SK-N-SH (cell line): ENCODE data around the gene LRRC49. TPM values are rescaled to one million over a fixed set of nuclear protein-coding genes. Genes with fewer than 3 reads are reported as not detected.
A peak's percentile ranks its signal among the peaks of the same experiment; 100 is the strongest.

Experiments used
- CTCF ChIA-PET: fragments of 300-600, 350-600 bp; formaldehyde crosslinking; extraction: SDS; loops from one replicate; lab custom pipeline; 2021; lab: Yijun Ruan, JAX
- POLR2A ChIA-PET: fragments of 350-600 bp; sonication (Branson Sonifier 250); formaldehyde crosslinking; extraction: SDS; loops from one replicate; lab custom pipeline; 2020; ENCODE audit warnings: antibody characterized with exemption, inconsistent platforms; lab: Yijun Ruan, JAX
- DNase-seq: peaks from one replicate; pipeline ENCODE4 v3.0.0; 2012
- H2AFZ ChIP-seq: fragments of 200-600 bp; sonication (generic); 2 replicates; pipeline ENCODE4 v1.8.1; 2016; ENCODE audit warnings: antibody characterized with exemption, mild to moderate bottlenecking, low read depth
- H3F3A ChIP-seq: fragments of 200-600 bp; sonication (generic); replicated peaks from 2 replicates; pipeline ENCODE3; 2016; ENCODE audit warnings: antibody characterized with exemption, mild to moderate bottlenecking; ENCODE audit not compliant: insufficient read depth
- H3K27ac ChIP-seq, 2 experiments: fragments of 200-500 bp in 1 of 2; fragments of 200-600 bp in 1 of 2; sonication (Bioruptor generic) in 1 of 2; sonication (generic), shearing (Covaris generic) in 1 of 2; 2 replicates each; pipeline versions ENCODE4 v1.5.1 to v1.6.1; 2014 to 2016; ENCODE audit warnings: low read depth in 2 of 2, inconsistent platforms in 1 of 2, low read length in 1 of 2, mild to moderate bottlenecking in 1 of 2, mixed read lengths in 1 of 2
- H3K27me3 ChIP-seq: fragments of 200-600 bp; sonication (generic), shearing (Covaris generic); 2 replicates; pipeline ENCODE4 v1.6.1; 2016; ENCODE audit warnings: mixed run types; ENCODE audit not compliant: insufficient read depth
- H3K36me3 ChIP-seq, 2 experiments: fragments of 200-500 bp in 1 of 2; fragments of 200-600 bp in 1 of 2; sonication (Bioruptor generic) in 1 of 2; sonication (generic) in 1 of 2; replicated peaks in 1 of 2; 2 replicates each; pipeline versions ENCODE3 to v1.5.1; 2014 to 2016; ENCODE audit warnings: low read length in 1 of 2, mild to moderate bottlenecking in 1 of 2; ENCODE audit not compliant: insufficient read depth in 2 of 2, control insufficient read depth in 1 of 2
- H3K4me1 ChIP-seq, 2 experiments: fragments of 200-500 bp in 1 of 2; fragments of 200-600 bp in 1 of 2; sonication (Bioruptor generic) in 1 of 2; sonication (generic), shearing (Covaris generic) in 1 of 2; 2 replicates each; pipeline versions ENCODE4 v1.5.1 to v1.6.1; 2014 to 2016; ENCODE audit warnings: low read depth in 1 of 2, low read length in 1 of 2, mixed run types in 1 of 2; ENCODE audit not compliant: insufficient read depth in 2 of 2, control insufficient read depth in 1 of 2
- H3K4me2 ChIP-seq: fragments of 200-600 bp; sonication (generic), shearing (Covaris generic); 2 replicates; pipeline ENCODE4 v1.6.1; 2017; ENCODE audit warnings: mixed run types
- H3K4me3 ChIP-seq, 2 experiments: fragments of 200-500 bp in 1 of 2; fragments of 200-600 bp in 1 of 2; sonication (Bioruptor generic) in 1 of 2; sonication (generic), shearing (Covaris generic) in 1 of 2; 2 replicates each; pipeline versions ENCODE4 v1.5.1 to v1.8.1; 2014 to 2016; ENCODE audit warnings: low read depth in 2 of 2, inconsistent platforms in 1 of 2, low read length in 1 of 2, mild to moderate bottlenecking in 1 of 2, mixed read lengths in 1 of 2, moderate library complexity in 1 of 2
- H3K79me2 ChIP-seq: fragments of 200-600 bp; sonication (generic); 2 replicates; pipeline ENCODE4 v1.8.1; 2017; ENCODE audit warnings: mild to moderate bottlenecking; ENCODE audit not compliant: insufficient read depth
- H3K9ac ChIP-seq: fragments of 200-600 bp; sonication (generic); 2 replicates; pipeline ENCODE4 v1.6.1; 2017; ENCODE audit warnings: mixed run types
- H3K9me2 ChIP-seq: fragments of 200-600 bp; sonication (generic); 2 replicates; pipeline ENCODE4 v1.6.1; 2017; ENCODE audit warnings: mixed run types
- H3K9me3 ChIP-seq: fragments of 200-600 bp; sonication (generic); 2 replicates; pipeline ENCODE4 v1.6.1; 2017; ENCODE audit warnings: mixed run types, mild to moderate bottlenecking, moderate library complexity
- H4K20me1 ChIP-seq: fragments of 200-600 bp; sonication (generic); 2 replicates; pipeline ENCODE4 v1.6.1; 2017; ENCODE audit warnings: mild to moderate bottlenecking, mixed run types; ENCODE audit not compliant: insufficient read depth
- CHD2 ChIP-seq: fragments of 150-350 bp; IDR thresholded peaks from 2 replicates; pipeline ENCODE4 v1.6.1; 2018; ENCODE audit warnings: low read length; ENCODE audit not compliant: partially characterized antibody
- ELF1 ChIP-seq: IDR thresholded peaks from 2 replicates; pipeline ENCODE4 v1.4.0; 2012
- EZH2phosphoT487 ChIP-seq: fragments of 200-600 bp; sonication (generic); IDR thresholded peaks from 2 replicates; pipeline ENCODE4 v1.6.1; 2017; ENCODE audit warnings: low read depth, mixed run types, mild to moderate bottlenecking, antibody characterized with exemption, moderate library complexity, borderline replicate concordance
- FOXJ3 ChIP-seq: sonication (generic); formaldehyde crosslinking; IDR thresholded peaks from 2 replicates; pipeline ENCODE4 v1.5.1; 2020; ENCODE audit warnings: mild to moderate bottlenecking, missing genetic modification reagents
- FOXM1 ChIP-seq: IDR thresholded peaks from 2 replicates; pipeline ENCODE4 v1.4.0; 2012; ENCODE audit warnings: low read depth, mild to moderate bottlenecking
- GABPA ChIP-seq: IDR thresholded peaks from 2 replicates; pipeline ENCODE4 v1.4.0; 2012; ENCODE audit warnings: low read depth, mild to moderate bottlenecking
- GATA2 ChIP-seq: sonication (generic); formaldehyde crosslinking; IDR thresholded peaks from 2 replicates; pipeline ENCODE4 v1.5.0; 2020; ENCODE audit warnings: mild to moderate bottlenecking, missing genetic modification reagents
- MEF2A ChIP-seq: IDR thresholded peaks from 2 replicates; pipeline ENCODE4 v1.4.0; 2012; ENCODE audit warnings: low read depth, borderline replicate concordance
- MXI1 ChIP-seq: IDR thresholded peaks from 2 replicates; pipeline ENCODE4 v1.6.1; 2012; ENCODE audit warnings: mild to moderate bottlenecking, low read depth, low read length, improper control_type of control experiment
- NFIC ChIP-seq: IDR thresholded peaks from 2 replicates; pipeline ENCODE4 v1.4.0; 2012; ENCODE audit warnings: borderline replicate concordance
- NRF1 ChIP-seq: IDR thresholded peaks from 2 replicates; pipeline ENCODE4 v1.6.1; 2012; ENCODE audit warnings: low read depth, mild to moderate bottlenecking, low read length
- POLR2AphosphoS5 ChIP-seq: IDR thresholded peaks from 2 replicates; pipeline ENCODE4 v1.6.1; 2012; ENCODE audit warnings: low read depth, low read length
- RCOR1 ChIP-seq: fragments of 150-350 bp; IDR thresholded peaks from 2 replicates; pipeline ENCODE4 v1.6.1; 2017; ENCODE audit warnings: antibody characterized with exemption, low read length
- REST ChIP-seq: IDR thresholded peaks from 2 replicates; pipeline ENCODE4 v1.6.1; 2012; ENCODE audit warnings: mild to moderate bottlenecking, low read depth, low read length, moderate library complexity
- RFX5 ChIP-seq: IDR thresholded peaks from 2 replicates; pipeline ENCODE4 v1.6.1; 2012; ENCODE audit warnings: mild to moderate bottlenecking, improper control_type of control experiment, low read length
- SIN3A ChIP-seq: IDR thresholded peaks from 2 replicates; pipeline ENCODE4 v1.6.1; 2012; ENCODE audit warnings: low read depth, mild to moderate bottlenecking, low read length, moderate library complexity, borderline replicate concordance
- TAF1 ChIP-seq: IDR thresholded peaks from 2 replicates; pipeline ENCODE4 v1.6.1; 2012; ENCODE audit warnings: low read depth, mild to moderate bottlenecking, low read length, moderate library complexity, borderline replicate concordance
- TCF12 ChIP-seq: IDR thresholded peaks from 2 replicates; pipeline ENCODE4 v1.4.0; 2012
- TEAD4 ChIP-seq: IDR thresholded peaks from 2 replicates; pipeline ENCODE4 v1.4.0; 2012; ENCODE audit warnings: mild to moderate bottlenecking, borderline replicate concordance; ENCODE audit not compliant: insufficient read depth
- USF1 ChIP-seq: IDR thresholded peaks from 2 replicates; pipeline ENCODE4 v1.4.0; 2012; ENCODE audit warnings: low read depth, borderline replicate concordance
- YY1 ChIP-seq: IDR thresholded peaks from 2 replicates; pipeline ENCODE4 v1.4.0; 2012; ENCODE audit warnings: low read depth, mild to moderate bottlenecking
- WGBS: methylation state at CpG from one replicate; pipeline ENCODE4 v1.1.6; 2017; ENCODE audit warnings: low lambda C conversion rate; 5-methylcytosine and 5-hydroxymethylcytosine counted together
- polyA plus RNA-seq, 3 experiments: library from polyadenylated mRNA; depleted of rRNA; stranded (reverse); fragments of >200 nt; gene quantifications; 2 replicates each; pipeline ENCODE4 v1.2.3, GENCODE V29; 2012
- TF ChIP-seq, protein P1 (sequence below): fragments of 150-350 bp; IDR thresholded peaks from 2 replicates; pipeline ENCODE4 v1.6.1; 2017; ENCODE audit warnings: antibody characterized with exemption, low read length, low read depth, borderline replicate concordance
- TF ChIP-seq, protein P2 (sequence below): IDR thresholded peaks from 2 replicates; pipeline ENCODE4 v1.4.0; 2012; ENCODE audit warnings: low read depth

Gene LRRC49, protein sequence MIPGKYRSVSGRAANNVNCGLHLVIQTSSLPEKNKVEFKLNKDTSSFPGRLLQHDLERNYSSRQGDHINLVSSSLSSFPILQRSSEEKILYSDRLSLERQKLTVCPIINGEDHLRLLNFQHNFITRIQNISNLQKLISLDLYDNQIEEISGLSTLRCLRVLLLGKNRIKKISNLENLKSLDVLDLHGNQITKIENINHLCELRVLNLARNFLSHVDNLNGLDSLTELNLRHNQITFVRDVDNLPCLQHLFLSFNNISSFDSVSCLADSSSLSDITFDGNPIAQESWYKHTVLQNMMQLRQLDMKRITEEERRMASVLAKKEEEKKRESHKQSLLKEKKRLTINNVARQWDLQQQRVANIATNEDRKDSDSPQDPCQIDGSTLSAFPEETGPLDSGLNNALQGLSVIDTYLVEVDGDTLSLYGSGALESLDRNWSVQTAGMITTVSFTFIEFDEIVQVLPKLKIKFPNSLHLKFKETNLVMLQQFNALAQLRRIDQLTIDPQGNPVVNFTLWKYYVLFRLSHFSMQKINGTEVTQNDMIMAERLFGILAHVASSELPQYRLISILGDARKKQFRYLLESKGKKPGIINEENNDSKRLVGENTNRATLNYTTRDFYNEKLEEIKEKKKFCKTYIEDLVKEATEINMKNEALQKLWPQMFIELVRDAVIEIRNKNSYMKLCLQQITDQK
- 7.2 and 10.4 TPM in 2 replicates for polyA plus RNA-seq (2012; rRNA removed)
- 10.5 and 13.2 TPM in 2 replicates for polyA plus RNA-seq (2012; cell fraction: cytosol; rRNA removed)
- polyA plus RNA-seq (2012; cell fraction: nucleus; rRNA removed), result 7.4 and 14.2 TPM in 2 replicates

DNA sequence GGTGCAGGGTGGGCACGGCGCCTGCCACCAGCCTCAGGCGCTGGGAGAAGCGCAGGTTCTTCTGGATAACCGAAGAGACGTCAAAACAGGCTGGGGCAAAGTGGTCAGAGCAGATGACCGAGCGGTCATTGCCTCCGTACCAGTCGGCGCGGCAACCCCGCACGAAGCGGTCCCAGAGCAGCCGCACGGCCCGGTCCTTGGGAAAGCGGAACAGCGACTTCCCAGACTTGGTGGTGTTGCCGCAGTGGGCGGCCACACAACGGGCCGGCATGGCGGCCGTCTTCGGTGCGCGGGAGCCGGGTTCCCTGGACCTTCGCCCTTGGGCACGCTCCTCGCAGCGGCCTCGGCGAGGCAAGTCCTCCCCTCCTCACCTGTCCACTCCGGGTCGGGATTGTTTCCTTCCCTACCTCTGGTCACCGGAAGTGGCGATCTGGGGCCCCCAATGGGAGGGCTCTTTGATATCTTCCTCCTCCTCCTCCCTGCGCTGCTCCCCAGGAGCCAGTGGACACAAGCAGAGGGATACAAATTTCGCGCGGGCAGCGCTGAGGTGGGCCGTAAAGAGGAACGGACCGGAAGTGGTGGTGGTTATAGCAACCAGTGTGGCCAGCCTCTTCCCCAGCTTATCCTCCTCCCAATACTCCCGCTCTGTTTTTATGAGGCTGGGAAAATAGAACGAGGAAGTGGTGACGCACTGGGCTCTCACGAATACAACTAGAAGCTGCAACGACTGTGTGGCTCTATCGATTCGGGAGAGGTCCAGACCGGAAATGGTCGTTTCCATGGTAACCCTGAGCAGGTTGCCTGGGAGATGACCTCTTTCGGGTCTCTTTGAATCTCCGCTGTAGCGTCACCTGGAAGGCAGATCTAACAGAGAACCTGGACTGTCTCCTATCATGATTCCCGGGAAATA is at the start of gene LRRC49, which contains the start of gene THAP10:
LRRC49 (plus strand) TSS at position 825 of the 910 bp plus-strand sequence; CDS start at position 894, 69 bp downstream.
THAP10 (minus strand) TSS at position 432 of the 910 bp plus-strand sequence; CDS start at position 271, 161 bp downstream.
- Histone ChIP-seq H3K4me3 (peak within 1 kb of the TSS; percentile 82 to 98), H4K20me1 (no peaks in the 10 kb centered on the region), H3K27me3 (no peaks in the 10 kb centered on the region), H3K9me3 (no peaks in the 10 kb centered on the region), H3F3A (peaks cover 20% of the 10 kb centered on the region), H3K9ac (peak within 1 kb of the TSS; percentile 76), H3K9me2 (no peaks in the 10 kb centered on the region), H3K4me1 (peaks cover 6 to 13% of the 10 kb centered on the region in 2 experiments; a peak in 3 of 4 replicates), H3K79me2 (peaks cover 60% of the 10 kb centered on the region), H2AFZ (peak within 1 kb of the TSS; percentile 97), H3K36me3 (peaks cover 18 to 24% of the 10 kb centered on the region in 2 experiments), H3K27ac (peak within 1 kb of the TSS; percentile 91 to 99), H3K4me2 (peak within 1 kb of the TSS; percentile 91)
- under 1% methylated on average over 52 of the region's 61 CpGs for WGBS
- POLR2A ChIA-PET, result interaction anchor here (1.8 kb wide), 1 partner anchor 23 kb away, joined by 5 read pairs; no protein-coding TSS in a partner anchor
- peak; percentile 88 for DNase-seq
- CTCF ChIA-PET, result interaction anchor here (0.7 to 2.5 kb wide), 11 partner anchors 10 to 552 kb away, joined by 3 to 12 read pairs (median 4); no protein-coding TSS in a partner anchor
- TF ChIP-seq GATA2 (CRISPR knock-in tag) (no peak), CHD2 (peak; percentile 52), MEF2A (no peak), ELF1 (peak; percentile 75), YY1 (peak; percentile 54), EZH2phosphoT487 (no peak), FOXM1 (0 out of 2 replicates have a peak, but pooled peaks have one; percentile 51), NRF1 (0 out of 2 replicates have a peak, but pooled peaks have one; percentile 1), NFIC (no peak), USF1 (no peak), TAF1 (peak; percentile 45; the same call in 1 of the 2 replicates), TEAD4 (no peak), RCOR1 (no peak; the same call in 1 of the 2 replicates), MXI1 (peak; percentile 94), POLR2AphosphoS5 (peak; percentile 11; the same call in 1 of the 2 replicates), REST (0 out of 2 replicates have a peak, but pooled peaks have one; percentile 12), FOXJ3 (CRISPR knock-in tag) (no peak), TCF12 (peak; percentile 32; the same call in 1 of the 2 replicates), RFX5 (0 out of 2 replicates have a peak, but pooled peaks have one; percentile 0), GABPA (peak; percentile 94), SIN3A (peak; percentile 97)
- TF ChIP-seq, protein P1, sequence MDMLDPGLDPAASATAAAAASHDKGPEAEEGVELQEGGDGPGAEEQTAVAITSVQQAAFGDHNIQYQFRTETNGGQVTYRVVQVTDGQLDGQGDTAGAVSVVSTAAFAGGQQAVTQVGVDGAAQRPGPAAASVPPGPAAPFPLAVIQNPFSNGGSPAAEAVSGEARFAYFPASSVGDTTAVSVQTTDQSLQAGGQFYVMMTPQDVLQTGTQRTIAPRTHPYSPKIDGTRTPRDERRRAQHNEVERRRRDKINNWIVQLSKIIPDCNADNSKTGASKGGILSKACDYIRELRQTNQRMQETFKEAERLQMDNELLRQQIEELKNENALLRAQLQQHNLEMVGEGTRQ, result no peak
- TF ChIP-seq, protein P2, sequence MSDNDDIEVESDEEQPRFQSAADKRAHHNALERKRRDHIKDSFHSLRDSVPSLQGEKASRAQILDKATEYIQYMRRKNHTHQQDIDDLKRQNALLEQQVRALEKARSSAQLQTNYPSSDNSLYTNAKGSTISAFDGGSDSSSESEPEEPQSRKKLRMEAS, result peak; percentile 66; the same call in 1 of the 2 replicates
